NCI-H146 treated with DMSO at 0.1 percent for 48 hours (cell line): ENCODE data around the gene GGT7.
A peak's percentile ranks its signal among the peaks of the same experiment; 100 is the strongest.
"Not testable (repeated sequence)": the region's sequence is repeated elsewhere in the genome, so short reads cannot be mapped to it uniquely, and the experiment has no call there.

ENCODE experiments used
- DNase-seq: peaks from one replicate; lab custom pipeline; 2025; ENCODE audit not compliant: unreplicated experiment; lab: John Stamatoyannopoulos, UW

GGT7 gene

DNA sequence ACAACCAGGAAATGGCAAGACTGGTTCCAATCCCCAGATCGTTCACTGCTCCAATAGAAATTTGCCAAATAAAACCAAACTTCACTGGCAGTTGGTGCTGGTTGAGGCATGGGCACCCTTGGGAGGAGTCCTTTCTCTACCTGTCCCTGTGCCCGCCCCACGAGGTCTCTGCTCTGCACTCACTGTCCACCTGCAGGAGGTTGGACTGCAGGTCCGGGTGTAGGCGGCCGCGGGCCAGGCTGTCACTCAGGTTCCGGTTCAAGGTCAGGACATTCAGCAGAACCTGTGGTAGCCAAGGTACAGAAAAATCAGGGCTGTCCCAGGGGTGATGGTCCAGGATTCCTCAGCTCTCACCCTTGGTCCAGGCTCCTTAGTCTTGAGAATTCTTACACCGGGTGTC, 22.9 kb downstream of the GGT7 start:
- DNase-seq = no peak

GRCh38 chr20:34848597-34848996, 24.1 kb downstream of the GGT7 start:
- DNase-seq = no peak

- no peak for DNase-seq
Measured at GRCh38 chr20:34843421-34843820, 29.2 kb downstream of the GGT7 start.

DNA sequence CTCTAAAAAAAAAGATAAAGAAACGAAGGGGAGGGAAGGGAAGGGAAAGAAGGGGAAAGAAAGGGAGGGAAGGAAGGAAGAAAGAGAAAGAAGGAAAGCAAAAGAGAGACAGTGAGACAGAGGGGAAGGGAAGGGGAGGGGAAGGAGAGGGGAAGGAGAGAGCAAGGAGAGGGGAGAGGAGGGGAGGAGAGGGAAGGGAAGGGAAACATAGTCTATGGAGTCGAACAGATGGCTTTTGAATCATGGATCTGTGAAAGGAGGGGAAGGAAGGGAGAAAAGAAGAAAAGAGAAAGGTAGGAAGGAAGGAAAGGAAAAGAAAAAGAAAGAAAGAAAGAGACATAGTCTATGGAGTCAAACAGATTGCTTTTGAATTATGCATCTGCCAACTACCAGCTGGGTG, 30.5 kb downstream of the GGT7 start:
- DNase-seq = no peak

DNA sequence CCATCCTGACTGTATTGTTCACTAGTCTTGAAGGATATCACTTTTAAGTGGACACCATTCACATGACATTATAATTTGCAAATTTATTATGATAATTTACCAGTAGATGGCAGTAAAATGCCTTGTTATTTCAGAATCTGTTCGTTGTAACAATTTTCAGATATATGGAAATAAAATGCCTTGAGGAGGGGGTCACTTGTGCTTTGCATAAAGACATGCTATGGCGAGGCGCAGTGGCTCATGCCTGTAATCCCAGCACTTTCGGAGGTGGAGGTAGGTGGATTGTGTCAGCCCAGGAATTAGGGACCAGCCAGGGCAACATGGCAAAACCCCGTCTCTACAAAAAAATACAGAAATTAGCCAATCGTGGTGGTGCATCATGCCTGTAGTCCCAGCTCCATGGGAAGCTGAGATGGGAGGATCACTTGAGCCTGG, 38.2 kb downstream of the GGT7 start:
- peak; percentile 63 for DNase-seq

DNA sequence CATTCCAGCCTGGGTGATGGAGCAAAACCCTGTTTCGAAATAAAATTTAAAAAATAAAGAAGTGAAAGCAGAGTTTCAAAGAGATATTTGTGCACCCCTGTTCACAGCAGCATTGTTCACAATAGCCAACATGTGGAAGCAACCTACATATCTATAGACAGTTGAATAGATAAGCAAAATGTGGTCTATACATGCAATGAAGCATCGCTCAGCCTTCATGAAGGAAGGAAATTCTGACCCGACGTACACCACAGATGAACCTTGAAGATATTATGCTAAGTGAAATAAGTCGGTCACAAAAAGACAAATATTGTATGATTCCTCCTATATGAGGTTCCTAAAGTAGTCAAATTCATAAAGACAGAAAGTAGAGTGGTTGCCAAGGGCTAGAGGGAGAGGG, 40.7 kb downstream of the GGT7 start:
- DNase-seq = no peak

- no peak for DNase-seq
Measured at GRCh38 chr20:34829191-34829590, 43.5 kb downstream of the GGT7 start.

GRCh38 chr20:34825530-34826362, 46.9 kb downstream of the GGT7 start, which contains the start of gene NCOA6:
TSS of gene NCOA6 (minus strand) at chr20:34825651. CDS start at chr20:34782355, 43,296 bp downstream.
- peak; percentile 64 for DNase-seq

GRCh38 chr20:34824806-34825529, 47.7 kb downstream of the GGT7 start:
- DNase-seq = peak; percentile 38

- DNase-seq = peak; percentile 84
Measured at GRCh38 chr20:34824452-34824805, 48.2 kb downstream of the GGT7 start.

DNA sequence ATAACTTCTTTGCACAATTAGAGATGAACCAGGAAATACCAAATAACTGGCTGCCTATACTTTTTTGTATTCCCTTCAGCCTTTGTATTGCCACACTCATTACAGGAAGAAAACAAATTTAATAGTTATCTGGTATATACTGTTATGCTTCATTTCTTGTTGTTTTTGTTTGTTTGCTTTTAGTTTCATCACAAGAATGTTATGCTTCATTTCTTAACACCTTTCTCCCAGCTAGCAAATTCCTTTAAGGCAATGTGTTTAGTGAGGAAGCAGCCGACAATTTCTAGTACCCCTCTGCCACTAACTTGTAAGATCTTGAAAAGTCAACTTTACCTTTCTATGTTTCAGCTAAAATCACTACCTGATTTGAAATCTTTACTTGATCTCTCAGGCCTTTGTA, 48.6 kb downstream of the GGT7 start:
- DNase-seq = no peak

DNA sequence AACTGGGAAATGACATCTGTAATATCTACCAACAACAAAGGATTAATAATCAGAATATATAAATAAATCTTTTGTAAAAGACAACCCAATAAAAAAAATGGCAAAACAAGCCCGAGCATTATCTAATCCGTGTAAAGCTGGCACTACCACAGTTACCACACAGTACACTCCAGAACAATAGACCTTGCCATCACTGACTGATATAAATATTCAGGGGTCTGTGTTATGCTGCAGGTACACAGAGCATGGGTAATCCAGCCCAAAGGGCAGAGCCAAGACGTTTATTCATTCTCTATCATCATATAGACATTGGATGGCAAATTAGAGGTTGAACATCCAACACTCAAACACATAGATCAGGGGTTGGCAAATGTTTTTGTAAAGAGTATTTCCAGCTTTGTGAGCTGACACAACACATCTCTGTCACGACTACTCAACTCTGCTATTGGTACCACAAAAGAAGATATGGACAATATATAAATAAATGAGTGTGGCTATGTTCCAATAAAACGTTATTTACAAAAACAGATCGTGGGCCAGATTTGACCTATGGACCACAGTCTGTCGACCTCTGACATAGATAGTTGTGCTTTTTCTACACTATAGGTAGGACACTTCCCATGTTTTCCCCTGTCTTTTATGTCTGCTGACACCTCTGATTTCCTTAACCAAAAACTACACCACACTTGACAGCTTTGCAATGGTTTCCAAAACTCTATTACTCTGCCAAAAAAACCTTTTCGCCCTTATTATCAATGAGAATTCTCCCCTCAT, 51.7 kb downstream of the GGT7 start:
- DNase-seq = no peak

- no peak for DNase-seq
Measured at GRCh38 chr20:34817801-34818200, 54.9 kb downstream of the GGT7 start.

GRCh38 chr20:34817072-34817471, 55.6 kb downstream of the GGT7 start:
- DNase-seq = no peak

GRCh38 chr20:34815636-34816035, 57.0 kb downstream of the GGT7 start:
- DNase-seq = no peak

GRCh38 chr20:34808583-34808982, 64.1 kb downstream of the GGT7 start:
- no peak for DNase-seq

- not testable (repeated sequence) for DNase-seq
Measured at GRCh38 chr20:34807944-34808465, 64.7 kb downstream of the GGT7 start.

DNA sequence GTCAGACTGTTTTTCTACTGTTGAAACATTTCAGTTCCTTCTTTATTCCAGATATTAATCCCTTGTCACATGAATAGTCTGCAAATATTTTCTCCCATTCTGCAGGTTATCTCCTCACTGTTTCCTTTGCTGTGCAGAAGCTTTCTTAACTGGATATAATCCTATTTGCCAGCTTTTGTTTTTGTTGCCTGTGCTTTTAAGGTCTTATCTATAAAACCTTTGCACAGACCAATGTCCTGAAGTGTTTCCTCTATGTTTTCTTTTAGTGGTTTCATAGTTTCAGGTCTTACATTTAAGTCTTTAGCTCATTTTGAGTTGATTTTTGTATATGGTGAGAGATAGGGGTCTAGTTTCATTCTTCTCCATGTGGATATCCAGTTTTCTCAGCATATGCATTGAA, 66.4 kb downstream of the GGT7 start:
- no peak for DNase-seq

DNA sequence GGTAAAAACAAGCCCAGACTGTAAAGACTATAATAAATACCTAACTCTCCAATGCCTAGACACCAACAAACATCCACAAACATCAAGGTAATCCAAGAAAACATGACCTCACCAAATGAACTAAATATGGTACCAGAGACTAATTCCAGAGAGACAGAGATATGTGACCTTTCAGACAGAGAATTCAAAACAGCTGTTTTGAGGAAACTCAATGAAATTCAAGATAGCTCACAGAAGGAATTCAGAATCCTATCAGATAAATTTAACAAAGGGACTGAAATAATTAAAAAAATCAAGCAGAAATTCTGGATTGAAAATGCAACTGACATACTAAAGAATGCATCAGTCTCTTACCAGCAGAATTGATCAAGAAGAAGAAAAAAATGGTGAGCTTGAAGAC, 73.8 kb downstream of the GGT7 start:
- DNase-seq = no peak

DNA sequence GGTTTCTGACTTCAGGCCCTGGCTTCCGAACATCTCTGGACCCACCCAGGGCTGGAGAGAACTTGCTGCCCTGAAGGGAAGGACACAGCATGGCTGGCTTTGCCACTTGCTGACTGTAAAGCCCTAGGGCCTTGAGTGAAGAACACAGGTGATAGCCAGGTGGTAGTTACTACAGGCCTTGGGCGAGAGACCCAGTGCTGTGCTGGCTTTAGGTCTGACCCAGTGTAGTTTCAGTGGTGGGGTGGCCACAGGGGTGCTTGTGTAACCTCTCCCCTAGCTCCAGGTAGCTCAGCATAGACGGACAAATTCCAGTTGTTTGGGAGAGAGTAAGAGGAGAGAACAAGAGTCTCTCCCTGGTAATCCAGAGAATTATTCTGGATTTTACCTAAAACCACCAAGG, 74.3 kb downstream of the GGT7 start:
- no peak for DNase-seq
